HG03565 (cell line): Measurements from ENCODE around the gene EML1.
"Not testable (repeated sequence)": the region's sequence is repeated elsewhere in the genome, so short reads cannot be mapped to it uniquely, and the experiment has no call there.

Source experiments
- ATAC-seq: cut with Tn5 transposase; IDR thresholded peaks from one replicate; pipeline ENCODE4 v1.9.1; 2021; ENCODE audit warnings: mild to moderate bottlenecking, moderate library complexity; ENCODE audit not compliant: unreplicated experiment

EML1 gene

GRCh38 chr14:99755068-99755405 is 38.2 kb upstream of the EML1 start:
- no peak for ATAC-seq

GRCh38 chr14:99755629-99756603 is 37.3 kb upstream of the EML1 start:
- no peak for ATAC-seq

- no peak for ATAC-seq
Observed at GRCh38 chr14:99756796-99757195, 36.4 kb upstream of the EML1 start.

- no peak for ATAC-seq
Observed at GRCh38 chr14:99757331-99758070, 35.7 kb upstream of the EML1 start.

GRCh38 chr14:99758121-99758821 is 34.9 kb upstream of the EML1 start:
- no peak for ATAC-seq

GRCh38 chr14:99758872-99759545 is 34.2 kb upstream of the EML1 start:
- ATAC-seq: no peak

- no peak for ATAC-seq
Observed at GRCh38 chr14:99759546-99759925, 33.7 kb upstream of the EML1 start.

GRCh38 chr14:99760817-99761216 is 32.4 kb upstream of the EML1 start:
- no peak for ATAC-seq

GRCh38 chr14:99762911-99763310 is 30.3 kb upstream of the EML1 start:
- ATAC-seq: not testable (repeated sequence)

GRCh38 chr14:99763527-99764221 is 29.5 kb upstream of the EML1 start:
- no peak for ATAC-seq

GRCh38 chr14:99764222-99764706 is 28.9 kb upstream of the EML1 start:
- no peak for ATAC-seq

- no peak for ATAC-seq
Observed at GRCh38 chr14:99768381-99768780, 24.8 kb upstream of the EML1 start.

- ATAC-seq: no peak
Observed at GRCh38 chr14:99769123-99769522, 24.1 kb upstream of the EML1 start.

GRCh38 chr14:99769799-99770198 is 23.4 kb upstream of the EML1 start:
- no peak for ATAC-seq

GRCh38 chr14:99772371-99773283 is 20.6 kb upstream of the EML1 start:
- ATAC-seq: no peak

GRCh38 chr14:99773521-99774497 is 19.4 kb upstream of the EML1 start:
- ATAC-seq: no peak

GRCh38 chr14:99774556-99775307 is 18.5 kb upstream of the EML1 start:
- no peak for ATAC-seq
